HK-2 (cell line): ENCODE results near the gene EPSTI1.
A peak's percentile ranks its signal among the peaks of the same experiment; 100 is the strongest.
"Not testable (repeated sequence)": the region's sequence is repeated elsewhere in the genome, so short reads cannot be mapped to it uniquely, and the experiment has no call there.

Experiments
- DNase-seq: peaks from one replicate; pipeline ENCODE4 v3.0.0-alpha.2; 2018; ENCODE audit not compliant: unreplicated experiment

EPSTI1 gene, protein sequence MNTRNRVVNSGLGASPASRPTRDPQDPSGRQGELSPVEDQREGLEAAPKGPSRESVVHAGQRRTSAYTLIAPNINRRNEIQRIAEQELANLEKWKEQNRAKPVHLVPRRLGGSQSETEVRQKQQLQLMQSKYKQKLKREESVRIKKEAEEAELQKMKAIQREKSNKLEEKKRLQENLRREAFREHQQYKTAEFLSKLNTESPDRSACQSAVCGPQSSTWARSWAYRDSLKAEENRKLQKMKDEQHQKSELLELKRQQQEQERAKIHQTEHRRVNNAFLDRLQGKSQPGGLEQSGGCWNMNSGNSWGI

DNA sequence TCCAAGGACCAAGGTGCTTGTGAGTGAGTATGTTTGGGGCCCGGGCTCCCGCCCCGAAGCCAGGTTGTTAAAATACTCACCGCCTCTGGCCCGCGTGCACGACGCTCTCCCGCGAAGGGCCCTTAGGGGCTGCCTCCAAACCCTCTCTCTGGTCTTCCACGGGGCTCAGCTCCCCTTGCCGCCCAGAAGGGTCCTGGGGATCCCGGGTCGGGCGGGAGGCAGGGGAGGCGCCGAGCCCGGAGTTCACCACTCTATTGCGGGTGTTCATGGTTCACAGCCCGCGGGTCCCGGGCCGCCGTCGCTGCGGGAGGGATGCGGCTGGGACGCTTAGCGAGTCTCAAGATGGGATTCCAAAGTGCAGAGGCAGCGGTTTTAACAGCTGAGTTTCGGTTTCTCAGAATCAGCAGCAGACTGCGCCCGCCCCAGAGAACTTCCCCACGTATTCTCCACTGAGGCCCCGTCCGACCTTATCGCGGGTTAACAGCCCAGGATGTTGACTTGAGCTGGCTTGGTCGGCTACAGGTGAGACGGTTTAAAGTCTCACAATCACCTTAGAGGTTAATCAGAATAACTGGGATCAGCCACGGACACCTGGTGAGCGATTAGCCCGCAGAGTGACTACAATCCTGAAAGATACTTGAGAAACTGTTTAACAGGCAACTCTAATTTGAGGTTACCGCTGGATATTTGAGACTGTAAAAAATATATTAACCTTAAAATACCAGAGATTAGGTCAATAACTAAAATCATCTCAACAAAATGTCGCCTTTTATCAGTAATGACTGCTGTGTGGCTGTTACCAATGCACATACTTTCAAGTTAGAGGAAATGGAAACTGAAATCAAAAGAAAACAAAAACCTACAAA, at the start of gene EPSTI1:
TSS of gene EPSTI1 (minus strand) at position 344 of the 866 bp plus-strand sequence. CDS start at position 268, 76 bp downstream.
- peak; percentile 24 for DNase-seq

DNA sequence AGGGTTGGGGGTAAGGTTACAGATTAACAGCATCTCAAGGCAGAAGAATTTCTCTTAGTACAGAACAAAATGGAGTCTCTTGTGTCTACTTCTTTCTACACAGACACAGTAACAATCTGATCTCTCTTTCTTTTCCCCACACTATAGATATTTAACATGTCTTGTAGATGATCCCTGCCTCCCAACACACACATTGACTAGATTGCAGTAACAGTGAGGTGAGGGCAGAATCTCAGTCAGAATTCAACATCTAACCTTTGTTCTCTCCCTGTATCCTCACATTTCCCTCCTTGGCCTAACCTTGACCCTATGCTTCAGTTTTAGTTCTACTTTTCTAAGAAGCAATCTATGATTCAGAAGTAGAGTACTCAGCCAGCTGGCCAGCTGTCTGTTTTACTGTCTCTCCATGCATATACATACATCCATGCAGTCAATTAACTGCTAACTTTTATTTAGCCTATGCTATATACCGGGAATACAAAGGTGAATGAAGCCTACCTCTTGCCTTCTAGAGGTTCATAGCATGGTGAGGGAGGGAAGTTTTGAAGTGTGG, 49.4 kb upstream of the EPSTI1 start:
- no peak for DNase-seq

DNA sequence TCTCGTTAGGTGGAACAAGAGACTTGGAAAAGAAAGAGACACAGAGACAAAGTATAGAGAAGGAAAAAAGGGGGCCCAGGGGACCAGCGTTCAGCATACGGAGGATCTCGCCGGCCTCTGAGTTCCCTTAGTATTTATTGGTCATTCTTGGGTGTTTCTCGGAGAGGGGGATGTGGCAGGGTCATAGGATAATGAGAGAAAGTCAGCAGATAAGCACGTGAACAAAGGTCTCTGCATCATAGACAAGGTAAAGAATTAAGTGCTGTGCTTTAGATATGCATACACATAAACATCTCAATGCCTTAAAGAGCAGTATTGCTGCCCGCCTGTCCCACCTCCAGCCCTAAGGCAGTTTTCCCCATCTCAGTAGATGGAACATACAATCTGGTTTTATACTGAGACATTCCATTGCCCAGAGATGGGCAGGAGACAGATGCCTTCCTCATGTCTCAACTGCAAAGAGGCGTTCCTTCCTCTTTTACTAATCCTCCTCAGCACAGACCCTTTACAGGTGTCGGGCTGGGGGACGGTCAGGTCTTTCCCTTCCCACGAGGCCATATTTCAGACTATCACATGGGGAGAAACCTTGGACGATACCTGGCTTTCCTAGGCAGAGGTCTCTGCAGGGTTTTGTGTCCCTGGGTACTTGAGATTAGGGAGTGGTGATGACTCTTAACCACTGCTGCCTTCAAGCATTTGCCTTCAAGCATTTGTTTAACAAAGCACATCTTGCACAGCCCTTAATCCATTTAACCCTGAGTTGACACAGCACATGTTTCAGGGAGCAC, 48.7 kb upstream of the EPSTI1 start:
- DNase-seq = not testable (repeated sequence)

DNA sequence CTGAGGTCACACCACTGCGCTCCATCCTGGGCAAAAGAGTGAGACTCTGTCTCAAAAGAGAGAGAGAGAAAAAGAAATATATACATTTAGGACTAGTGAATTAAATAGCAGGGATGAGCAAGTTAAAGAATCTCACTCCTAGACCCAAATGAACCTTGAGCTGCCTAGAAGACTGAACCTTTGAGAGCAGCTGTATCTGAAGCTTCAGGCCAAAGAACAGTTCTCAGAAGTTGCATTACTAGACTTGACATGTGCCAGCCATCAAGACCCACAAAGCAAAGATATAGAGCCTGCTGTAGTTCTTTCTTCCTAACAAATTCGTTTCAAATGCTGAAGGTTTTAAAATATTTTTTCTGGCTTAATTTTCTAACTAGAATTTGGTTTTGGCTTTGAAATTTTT, 47.9 kb upstream of the EPSTI1 start:
- no peak for DNase-seq

DNA sequence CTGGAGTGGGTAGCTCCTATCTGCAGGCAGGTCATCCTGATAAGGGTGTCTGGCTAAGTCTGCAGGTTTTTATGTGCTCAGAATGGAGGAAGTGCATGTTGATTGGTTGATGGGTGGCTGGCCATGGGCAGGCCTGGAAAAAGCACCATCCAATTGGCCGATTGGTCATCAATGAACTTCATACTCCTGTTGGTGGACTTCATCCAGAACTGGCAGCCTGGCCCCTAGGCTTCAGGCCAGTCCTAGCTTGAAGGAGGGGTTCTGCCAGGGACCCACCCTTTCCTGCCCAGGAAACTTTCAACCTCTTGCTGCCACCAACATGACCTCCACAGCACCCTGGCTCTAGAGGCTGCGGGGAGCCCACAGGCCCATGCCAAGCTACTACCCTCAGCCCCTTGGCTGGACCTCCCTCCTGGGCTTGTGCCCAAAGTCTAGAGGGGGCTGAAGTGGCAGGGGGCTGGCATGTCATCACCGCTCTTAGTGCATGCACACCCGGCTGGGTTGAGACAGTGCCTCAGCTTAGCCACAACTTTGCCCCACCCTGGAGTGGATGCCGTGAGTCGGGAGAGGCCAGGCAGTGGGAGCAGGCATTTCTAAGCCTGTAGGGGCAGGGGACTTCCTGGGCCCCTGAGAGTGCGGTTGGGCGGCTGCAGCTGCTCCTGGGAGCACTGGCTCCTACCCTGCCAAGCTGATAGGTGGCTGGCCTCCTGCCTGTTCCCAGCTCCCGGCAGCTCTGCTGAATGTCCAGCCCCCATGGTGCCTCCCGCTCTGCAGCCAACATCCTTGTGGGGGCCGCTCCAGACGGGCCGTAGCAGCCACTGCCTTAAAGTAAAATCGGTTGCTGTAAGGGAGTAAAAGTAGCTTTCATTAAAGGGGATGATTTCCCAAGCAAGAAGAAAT, 44.6 kb upstream of the EPSTI1 start:
- DNase-seq = no peak

DNA sequence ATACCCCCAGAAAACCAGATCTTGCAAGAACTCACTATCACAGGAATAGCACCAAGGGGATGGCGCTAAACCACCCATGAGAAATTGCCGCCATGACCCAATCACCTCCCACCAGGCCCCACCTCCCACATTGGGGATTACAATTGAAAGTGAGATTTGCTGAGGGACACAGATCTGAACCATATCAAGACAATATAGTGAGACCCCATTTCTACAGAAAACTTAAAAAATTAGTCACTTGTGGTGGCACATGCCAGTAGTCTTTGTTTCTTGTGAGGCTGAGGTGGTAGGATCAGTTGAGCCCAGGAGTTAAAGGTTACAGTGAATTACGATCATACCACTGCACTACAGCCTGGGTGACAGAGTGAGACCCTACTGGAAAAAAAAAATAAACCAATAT, 41.0 kb upstream of the EPSTI1 start:
- no peak for DNase-seq

DNA sequence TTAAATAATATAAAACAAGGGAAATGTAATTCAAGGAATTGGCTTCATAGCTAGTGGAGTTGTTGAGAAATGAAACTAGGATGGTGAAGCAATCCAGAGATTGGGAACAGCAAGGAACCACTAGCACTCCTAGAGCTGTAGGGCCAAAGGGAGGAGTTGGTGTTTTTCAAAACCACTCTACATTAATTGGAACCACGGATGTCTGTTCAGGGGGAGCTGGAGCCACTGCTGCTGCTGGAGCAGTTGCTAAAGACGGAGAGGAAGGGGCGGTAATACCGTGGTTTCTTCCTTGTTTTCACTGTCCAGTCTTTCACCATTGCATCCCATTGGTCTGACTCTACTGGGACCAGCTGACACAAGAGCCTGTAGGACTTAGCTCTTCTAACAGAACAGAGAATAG, 39.8 kb upstream of the EPSTI1 start:
- DNase-seq = no peak

DNA sequence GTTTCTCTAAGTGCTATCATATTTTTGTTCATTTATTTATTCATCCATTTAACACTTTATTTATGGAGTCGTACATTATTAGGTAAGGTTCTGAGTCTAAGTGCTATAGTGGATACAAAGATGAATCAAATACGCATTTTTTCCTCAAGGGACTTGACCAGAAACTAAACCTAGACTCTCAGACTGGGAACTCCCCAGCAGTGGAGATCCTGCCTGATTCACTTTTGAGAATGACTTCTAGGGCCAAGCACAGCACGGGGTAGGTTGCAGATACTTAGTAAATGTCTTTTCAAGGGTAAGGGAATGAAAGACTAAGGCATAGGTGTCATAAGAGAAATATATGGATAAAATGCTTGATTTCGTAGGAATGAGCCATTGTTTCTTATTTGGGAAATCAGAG, 38.5 kb upstream of the EPSTI1 start:
- DNase-seq = no peak

DNA sequence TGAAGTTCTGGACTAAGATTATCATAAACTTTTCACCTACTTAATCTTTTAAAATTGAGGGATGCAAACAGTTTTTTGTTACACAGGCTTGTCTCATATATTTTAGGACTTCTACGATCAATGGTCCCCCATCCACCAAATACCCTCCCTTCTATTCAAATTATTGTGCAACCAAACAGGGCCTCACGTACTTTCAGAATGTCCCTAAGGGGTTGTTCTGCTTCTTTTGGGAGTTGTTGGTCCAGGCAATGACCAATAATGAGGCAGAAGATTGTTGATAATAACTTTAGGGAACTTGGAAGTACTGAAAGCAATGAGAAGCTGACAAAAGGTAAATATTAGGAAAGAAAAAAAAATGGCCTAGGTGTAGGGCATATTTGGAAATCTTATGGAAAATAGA, 34.2 kb upstream of the EPSTI1 start:
- DNase-seq = no peak

DNA sequence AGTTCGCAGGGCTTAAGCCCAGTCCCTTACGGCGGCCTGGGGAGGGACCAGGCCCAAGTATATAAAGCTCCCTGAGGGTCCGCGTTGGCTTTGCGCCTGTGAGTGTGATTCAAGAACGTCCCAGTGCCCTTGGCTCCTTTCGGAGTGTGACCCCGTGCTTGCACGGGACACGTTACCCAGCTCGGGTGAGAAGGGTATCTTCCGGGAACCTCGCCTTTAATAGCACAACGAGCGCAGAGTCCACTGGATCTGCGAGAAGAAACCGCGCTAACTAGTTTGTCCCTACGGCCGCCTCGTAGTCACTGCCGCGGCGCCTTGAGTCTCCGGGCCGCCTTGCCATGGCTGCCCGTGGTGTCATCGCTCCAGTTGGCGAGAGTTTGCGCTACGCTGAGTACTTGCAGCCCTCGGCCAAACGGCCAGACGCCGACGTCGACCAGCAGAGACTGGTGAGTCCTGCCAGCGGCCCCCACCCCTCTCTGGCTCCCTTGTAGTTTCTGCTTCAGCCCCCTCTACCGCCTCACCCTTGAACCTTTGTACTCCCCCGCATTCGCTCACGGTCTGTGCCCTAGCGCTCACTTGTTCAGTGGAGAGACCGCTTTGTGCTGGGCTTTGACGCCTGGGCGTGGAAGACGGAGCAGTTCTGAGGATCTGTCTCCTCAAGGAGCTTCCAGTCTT, 31.4 kb upstream of the EPSTI1 start, which contains the start of gene DNAJC15:
TSS of gene DNAJC15 (plus strand) at position 298 of the 675 bp plus-strand sequence. CDS start at position 339, 41 bp downstream.
- no peak for DNase-seq

DNA sequence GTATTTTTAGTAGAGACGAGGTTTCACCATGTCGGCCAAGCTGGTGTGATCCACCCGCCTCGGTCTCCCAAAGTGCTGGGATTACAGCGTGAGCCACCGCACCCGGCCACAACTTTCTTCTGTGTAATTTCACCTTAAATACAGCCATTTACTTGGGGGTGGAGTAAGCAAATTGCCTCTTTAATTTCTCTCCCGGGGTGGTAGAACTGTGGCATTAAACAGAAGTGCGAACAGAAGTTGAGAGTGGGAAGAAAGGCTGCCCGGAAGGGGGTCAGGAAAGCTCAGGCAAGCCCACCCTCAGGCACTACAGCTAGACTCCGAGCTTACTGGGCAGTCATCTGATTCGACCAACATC, 30.9 kb upstream of the EPSTI1 start:
- DNase-seq = no peak

DNA sequence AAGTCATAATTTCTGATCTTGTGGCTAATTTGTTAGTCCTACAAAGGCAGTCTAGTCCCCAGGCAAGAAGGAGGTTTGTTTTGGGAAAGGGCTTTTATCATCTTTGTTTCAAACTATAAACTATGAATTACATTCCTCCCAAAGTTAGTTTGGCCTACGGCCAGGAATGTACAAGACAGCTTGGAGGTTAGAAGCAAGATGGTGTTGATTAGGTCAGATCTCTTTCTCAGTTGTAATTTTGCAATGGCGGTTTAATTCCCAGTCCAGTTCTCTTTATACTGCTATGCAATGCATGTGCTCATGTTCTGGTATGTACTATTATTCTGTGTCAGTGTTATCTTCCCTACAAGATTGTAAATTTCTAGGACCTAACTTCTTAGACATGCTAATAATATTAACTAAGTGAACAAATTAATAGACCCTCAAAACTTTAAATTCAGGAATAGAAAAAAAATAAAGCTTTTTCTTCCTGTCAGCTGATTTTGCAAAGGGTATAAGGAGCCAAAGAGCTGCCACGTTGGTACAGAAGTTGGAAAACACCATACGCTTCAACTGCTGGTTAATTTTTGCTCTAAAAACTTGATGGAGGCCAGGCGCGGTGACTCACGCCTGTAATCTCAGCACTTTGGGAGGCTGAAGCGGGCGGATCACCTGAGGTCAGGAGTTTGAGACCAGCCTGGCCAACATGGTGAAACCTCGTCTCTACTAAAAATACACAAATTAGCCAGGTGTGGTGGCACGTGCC, 30.1 kb upstream of the EPSTI1 start:
- DNase-seq = no peak

DNA sequence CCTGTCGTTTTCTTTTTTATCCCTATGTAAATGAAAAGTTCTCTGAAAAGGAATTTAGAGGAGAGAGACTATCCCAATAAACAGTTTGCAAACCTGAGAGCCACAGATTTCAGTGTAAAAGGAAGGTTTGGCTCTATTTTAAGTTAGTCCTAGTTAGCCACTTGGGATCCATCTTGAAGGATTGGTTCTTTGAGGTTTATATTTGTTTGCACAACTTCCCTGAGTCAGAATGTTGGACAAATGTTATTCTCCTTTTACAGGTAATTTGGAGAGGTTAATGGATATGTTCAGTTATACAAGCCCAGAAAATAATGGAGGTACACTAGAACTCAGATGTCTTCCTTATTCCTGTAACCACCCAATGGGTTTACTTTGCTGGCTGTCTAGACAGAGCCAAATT, 28.8 kb upstream of the EPSTI1 start:
- no peak for DNase-seq

DNA sequence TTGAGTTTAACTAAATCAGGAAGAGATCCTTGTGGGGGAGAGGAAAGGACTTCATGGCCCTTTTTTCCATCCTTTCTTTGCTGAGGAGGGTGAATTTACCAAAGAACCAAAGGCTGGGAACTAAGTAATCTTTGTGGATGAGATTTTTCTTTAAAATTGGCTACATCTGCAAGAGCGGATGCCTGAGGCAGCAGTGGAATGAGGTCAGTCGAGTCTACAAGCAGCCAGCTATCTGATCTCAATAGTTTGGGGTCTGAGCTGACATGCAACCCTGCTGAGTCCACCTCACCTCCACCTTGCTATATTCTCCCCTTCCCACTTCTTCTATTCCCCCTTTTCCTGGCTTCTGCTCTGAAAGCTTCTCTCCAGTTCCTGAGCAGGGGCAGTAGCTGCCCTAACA, 27.8 kb upstream of the EPSTI1 start:
- no peak for DNase-seq

DNA sequence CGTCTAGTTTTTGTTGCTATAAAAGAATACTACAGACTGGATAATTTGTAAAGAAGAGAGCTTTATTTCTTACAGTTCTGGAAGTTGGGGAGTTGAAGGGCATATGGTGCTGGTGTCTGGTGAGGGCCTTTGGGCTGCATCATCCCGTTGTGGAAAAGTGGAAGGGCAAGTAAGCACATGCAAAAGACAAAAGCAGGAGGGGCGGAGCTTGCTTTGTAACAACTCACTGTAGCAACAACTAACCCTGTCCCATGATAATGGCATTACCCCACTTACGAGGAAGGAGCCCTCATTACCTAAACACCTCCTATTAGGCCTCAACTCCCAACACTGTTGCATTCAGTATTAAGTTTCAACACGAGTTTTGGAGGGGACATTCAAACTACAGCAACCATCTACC, 24.2 kb upstream of the EPSTI1 start:
- DNase-seq = no peak

DNA sequence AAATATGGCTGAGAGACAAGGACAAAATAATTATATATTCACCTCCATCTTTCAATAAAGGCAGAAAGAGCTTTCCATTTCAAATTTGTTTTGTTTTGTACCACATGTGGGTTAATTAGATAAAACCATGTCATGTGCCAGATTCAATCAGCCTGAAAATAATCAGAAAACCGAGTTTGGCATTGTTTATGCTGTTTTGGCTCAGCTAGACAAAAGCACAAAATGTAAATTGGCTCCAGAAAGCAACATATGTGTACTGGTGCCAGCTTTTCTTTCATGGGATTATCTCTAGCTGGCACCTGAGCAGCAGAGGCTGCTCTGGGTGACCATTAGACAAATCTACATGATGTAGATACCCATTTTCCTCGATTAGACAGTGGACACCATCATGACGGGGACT, 22.1 kb upstream of the EPSTI1 start:
- DNase-seq = no peak

DNA sequence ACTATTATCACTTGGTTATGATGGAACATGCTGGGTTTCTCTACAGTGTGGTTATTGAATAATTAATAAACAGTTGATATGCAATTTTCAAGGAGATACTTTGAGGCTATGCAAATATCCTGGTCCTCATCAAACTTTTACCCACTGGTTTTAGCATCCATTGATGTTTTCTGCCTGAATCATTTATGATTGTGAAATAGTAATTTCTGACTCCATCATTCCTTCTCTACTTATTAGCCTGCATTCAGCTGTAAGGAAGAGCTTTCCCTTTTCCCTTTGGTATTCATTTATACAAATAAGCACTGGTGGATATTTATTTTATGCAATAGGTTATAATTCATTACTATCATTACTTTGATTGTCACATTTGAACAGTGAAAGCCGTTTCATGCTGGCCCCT, 17.5 kb upstream of the EPSTI1 start:
- no peak for DNase-seq

DNA sequence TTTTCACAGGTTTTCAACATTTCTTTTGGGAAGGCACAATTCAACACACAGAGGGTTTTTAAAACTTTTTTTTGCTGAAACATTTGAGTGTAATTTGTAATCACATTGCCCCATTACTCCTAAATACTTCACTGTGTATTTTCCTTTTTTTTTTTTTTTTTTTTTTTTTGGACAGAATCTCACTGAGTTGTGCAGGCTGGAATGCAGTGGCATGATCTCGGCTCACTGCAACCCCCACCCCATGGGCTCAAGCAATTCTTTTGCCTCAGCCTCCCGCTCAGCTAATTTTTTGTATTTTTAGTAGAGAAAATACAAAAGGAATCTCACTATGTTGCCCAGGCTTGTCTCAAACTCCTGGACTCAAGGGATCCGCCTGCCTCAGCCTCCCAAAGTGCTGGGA, 16.6 kb upstream of the EPSTI1 start:
- DNase-seq = no peak

DNA sequence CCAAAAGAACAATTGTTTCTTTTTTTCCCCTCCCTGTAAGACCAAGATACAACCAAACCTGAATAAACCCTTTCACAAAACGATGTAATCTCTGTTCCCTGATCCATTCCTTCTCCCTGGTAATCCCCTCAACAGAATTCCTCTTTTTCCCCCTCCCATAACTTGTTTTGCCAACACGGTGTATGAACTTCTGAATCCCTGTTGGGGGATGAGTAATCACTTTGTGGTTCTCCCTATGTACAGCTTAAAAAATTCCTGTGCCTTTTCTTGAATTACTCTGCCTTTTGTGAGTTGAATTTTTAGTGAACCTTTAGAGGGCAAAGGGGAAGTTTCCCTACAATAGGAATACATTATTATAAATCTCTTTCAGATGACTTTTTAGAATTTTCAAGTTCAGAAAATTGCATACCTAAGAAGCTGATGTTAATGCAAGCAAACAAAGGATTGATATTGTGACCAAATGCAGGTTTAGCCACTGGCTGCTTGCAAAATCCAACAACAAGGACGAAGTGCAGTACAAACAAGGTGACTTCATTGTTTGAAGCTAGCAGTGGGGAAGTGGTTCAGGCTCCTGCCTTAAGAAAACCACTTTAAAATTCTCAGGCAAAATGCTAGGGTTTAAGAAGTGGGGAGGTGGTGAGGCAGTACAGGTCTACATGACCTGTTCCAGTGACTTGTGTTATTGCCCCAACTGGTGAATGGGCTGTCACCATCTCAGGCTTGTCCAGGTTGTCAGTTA, 15.0 kb upstream of the EPSTI1 start:
- DNase-seq = no peak
